ENCODE data around the gene SARNP.

SARNP gene

DNA sequence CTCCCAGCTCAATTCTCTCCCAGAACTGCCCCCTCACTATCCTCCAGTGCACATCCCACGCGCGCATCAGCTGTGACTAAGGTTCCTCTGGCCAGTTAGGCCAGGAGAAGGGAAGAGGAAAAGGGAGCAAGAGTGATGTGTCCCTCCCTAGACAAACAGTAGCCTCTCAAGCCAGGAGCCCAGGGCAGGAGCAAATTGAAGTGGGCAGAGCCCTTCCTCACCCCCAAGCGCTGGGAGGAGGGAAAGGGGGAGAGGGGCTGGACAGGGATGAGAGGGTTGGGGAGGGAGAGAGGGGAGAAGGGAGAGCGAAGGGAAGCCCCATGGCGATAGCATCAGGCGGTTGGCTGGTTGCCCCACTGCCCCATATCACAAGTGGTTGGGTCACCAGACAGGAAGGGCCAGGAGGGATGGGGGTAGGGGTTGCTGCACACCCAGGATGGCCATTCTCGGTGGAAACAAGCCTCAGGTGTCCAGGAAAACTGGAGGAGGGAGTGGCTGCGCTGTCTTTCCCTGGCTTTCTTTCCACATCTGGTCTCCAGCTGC lies 89.8 kb downstream of the SARNP start:
- Histone ChIP-seq H3K4me3 (ENCODE audit: insufficient read depth, low read length, poor library complexity, severe bottlenecking) (peak overlapping the region; percentile 56), H3K27ac (ENCODE audit: low read depth, low read length) (peak overlapping the region; percentile 62), H3K9me3 (ENCODE audit: insufficient read depth, low read length) (no peaks in the 10 kb centered on the region), H3K79me2 (ENCODE audit: insufficient read depth, low read length) (0 out of 2 replicates have a peak, but pooled peaks cover 6% of the 10 kb centered on the region), H2AFZ (ENCODE audit: low read depth, low read length, severe bottlenecking) (no peak overlapping the region), H3K27me3 (ENCODE audit: low read length) (no peaks in the 10 kb centered on the region), H3K36me3 (ENCODE audit: low read length) (no peaks in the 10 kb centered on the region), H4K20me1 (ENCODE audit: low read depth, low read length) (no peaks in the 10 kb centered on the region), H3K4me2 (ENCODE audit: low read depth, low read length, poor library complexity, severe bottlenecking) (peak overlapping the region; percentile 77), H3K9ac (ENCODE audit: low read length) (peak overlapping the region; percentile 77), H3F3A (ENCODE audit: insufficient read depth) (peaks cover 30% of the 10 kb centered on the region), H3K9me2 (replicated peaks; ENCODE audit: insufficient read depth, low read length) (no peaks in the 10 kb centered on the region)
- no peak for TF ChIP-seq EZH2phosphoT487 (conservative IDR thresholded peaks at IDR 0.05; ENCODE audit: low read length)
- TF ChIP-seq, protein P1, sequence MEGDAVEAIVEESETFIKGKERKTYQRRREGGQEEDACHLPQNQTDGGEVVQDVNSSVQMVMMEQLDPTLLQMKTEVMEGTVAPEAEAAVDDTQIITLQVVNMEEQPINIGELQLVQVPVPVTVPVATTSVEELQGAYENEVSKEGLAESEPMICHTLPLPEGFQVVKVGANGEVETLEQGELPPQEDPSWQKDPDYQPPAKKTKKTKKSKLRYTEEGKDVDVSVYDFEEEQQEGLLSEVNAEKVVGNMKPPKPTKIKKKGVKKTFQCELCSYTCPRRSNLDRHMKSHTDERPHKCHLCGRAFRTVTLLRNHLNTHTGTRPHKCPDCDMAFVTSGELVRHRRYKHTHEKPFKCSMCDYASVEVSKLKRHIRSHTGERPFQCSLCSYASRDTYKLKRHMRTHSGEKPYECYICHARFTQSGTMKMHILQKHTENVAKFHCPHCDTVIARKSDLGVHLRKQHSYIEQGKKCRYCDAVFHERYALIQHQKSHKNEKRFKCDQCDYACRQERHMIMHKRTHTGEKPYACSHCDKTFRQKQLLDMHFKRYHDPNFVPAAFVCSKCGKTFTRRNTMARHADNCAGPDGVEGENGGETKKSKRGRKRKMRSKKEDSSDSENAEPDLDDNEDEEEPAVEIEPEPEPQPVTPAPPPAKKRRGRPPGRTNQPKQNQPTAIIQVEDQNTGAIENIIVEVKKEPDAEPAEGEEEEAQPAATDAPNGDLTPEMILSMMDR (IDR thresholded peaks at IDR 0.05; ENCODE audit: insufficient read depth, low read length, poor library complexity, severe bottlenecking): no peak

DNA sequence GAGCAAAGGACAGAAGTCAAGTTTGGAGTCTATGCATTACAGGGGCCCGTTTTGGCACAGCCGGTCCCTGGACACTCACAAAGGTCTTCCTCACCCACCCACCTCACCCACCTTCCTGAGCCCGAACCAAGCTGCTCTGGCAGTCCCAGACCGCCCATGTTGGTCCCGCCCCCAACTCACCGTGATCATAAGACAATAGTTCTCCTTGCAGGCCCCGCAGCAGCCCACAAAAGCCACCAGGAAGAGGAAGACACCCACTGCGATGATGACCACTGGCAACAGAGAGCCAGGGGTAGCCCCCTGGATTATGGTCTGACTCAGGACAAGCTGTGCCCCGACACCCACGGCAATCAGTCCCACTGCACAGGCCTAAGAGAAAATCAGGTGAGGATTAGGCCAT lies 90.6 kb downstream of the SARNP start:
- H2AFZ ChIP-seq (ENCODE audit: low read depth, low read length, severe bottlenecking): no peak overlapping the region
- no peaks in the 10 kb centered on the region for H3K36me3 ChIP-seq (ENCODE audit: low read length)
- no peak overlapping the region for H3K4me3 ChIP-seq (ENCODE audit: insufficient read depth, low read length, poor library complexity, severe bottlenecking)
- no peaks in the 10 kb centered on the region for H3K27me3 ChIP-seq (ENCODE audit: low read length)
- no peaks in the 10 kb centered on the region for H4K20me1 ChIP-seq (ENCODE audit: low read depth, low read length)
- H3K27ac ChIP-seq (ENCODE audit: low read depth, low read length): no peak overlapping the region
- H3K79me2 ChIP-seq (ENCODE audit: insufficient read depth, low read length): 0 out of 2 replicates have a peak, but pooled peaks cover 6% of the 10 kb centered on the region
- H3K9me3 ChIP-seq (ENCODE audit: insufficient read depth, low read length): no peaks in the 10 kb centered on the region
- no peak overlapping the region for H3K9ac ChIP-seq (ENCODE audit: low read length)
- H3F3A ChIP-seq (ENCODE audit: insufficient read depth): peaks cover 30% of the 10 kb centered on the region
- TF ChIP-seq, protein P1 (IDR thresholded peaks at IDR 0.05; ENCODE audit: insufficient read depth, low read length, poor library complexity, severe bottlenecking): no peak
- no peak for TF ChIP-seq EZH2phosphoT487 (conservative IDR thresholded peaks at IDR 0.05; ENCODE audit: low read length)
- peak overlapping the region; percentile 77 for H3K4me2 ChIP-seq (ENCODE audit: low read depth, low read length, poor library complexity, severe bottlenecking)
- no peaks in the 10 kb centered on the region for H3K9me2 ChIP-seq (replicated peaks; ENCODE audit: insufficient read depth, low read length)

DNA sequence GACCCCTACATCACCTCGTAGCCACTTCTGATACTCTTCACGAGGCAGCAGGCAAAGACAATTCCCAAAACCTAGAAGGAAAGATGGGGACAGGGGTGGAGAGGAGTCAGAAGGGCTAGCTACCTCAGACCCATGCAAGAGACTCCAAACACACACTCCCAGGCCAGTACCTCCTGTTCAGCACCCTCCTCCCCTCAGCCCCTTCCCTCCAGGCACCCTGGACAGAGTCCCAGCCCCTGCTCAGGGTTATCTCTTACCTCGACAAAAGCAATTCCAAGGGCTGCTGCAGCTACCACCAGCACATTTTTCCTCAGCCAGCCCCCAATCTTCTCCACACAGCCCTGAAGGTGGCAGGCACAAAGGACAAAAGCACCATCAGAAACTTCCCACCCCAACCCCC lies 92.0 kb downstream of the SARNP start:
- Histone ChIP-seq H3K79me2 (ENCODE audit: insufficient read depth, low read length) (0 out of 2 replicates have a peak, but pooled peaks cover 6% of the 10 kb centered on the region), H3K27ac (ENCODE audit: low read depth, low read length) (no peak overlapping the region), H2AFZ (ENCODE audit: low read depth, low read length, severe bottlenecking) (no peak overlapping the region), H3F3A (ENCODE audit: insufficient read depth) (peaks cover 27% of the 10 kb centered on the region), H3K9me2 (replicated peaks; ENCODE audit: insufficient read depth, low read length) (no peaks in the 10 kb centered on the region), H3K4me3 (ENCODE audit: insufficient read depth, low read length, poor library complexity, severe bottlenecking) (no peak overlapping the region), H3K36me3 (ENCODE audit: low read length) (no peaks in the 10 kb centered on the region), H3K9me3 (ENCODE audit: insufficient read depth, low read length) (no peaks in the 10 kb centered on the region), H3K4me2 (ENCODE audit: low read depth, low read length, poor library complexity, severe bottlenecking) (no peak overlapping the region), H4K20me1 (ENCODE audit: low read depth, low read length) (no peaks in the 10 kb centered on the region), H3K9ac (ENCODE audit: low read length) (no peak overlapping the region), H3K27me3 (ENCODE audit: low read length) (no peaks in the 10 kb centered on the region)
- TF ChIP-seq EZH2phosphoT487 (conservative IDR thresholded peaks at IDR 0.05; ENCODE audit: low read length): no peak
- TF ChIP-seq, protein P1 (IDR thresholded peaks at IDR 0.05; ENCODE audit: insufficient read depth, low read length, poor library complexity, severe bottlenecking): no peak
